HUES6 (cell line): Measurements from ENCODE around the gene BBOF1.

Experiments
- H3K27ac ChIP-seq: 2 replicates; pipeline ENCODE4 v1.7.0; 2013; ENCODE audit warnings: low read depth, mild to moderate bottlenecking, low read length, inconsistent platforms
- H3K27me3 ChIP-seq: 2 replicates; pipeline ENCODE4 v1.6.1; 2013; ENCODE audit warnings: low read length; ENCODE audit not compliant: control insufficient read depth, insufficient read depth
- H3K36me3 ChIP-seq: 2 replicates; pipeline ENCODE4 v1.6.1; 2013; ENCODE audit warnings: low read length; ENCODE audit not compliant: control insufficient read depth, insufficient read depth
- H3K4me1 ChIP-seq: 2 replicates; pipeline ENCODE4 v1.6.1; 2013; ENCODE audit warnings: low read length; ENCODE audit not compliant: control insufficient read depth, insufficient read depth
- H3K4me3 ChIP-seq: 2 replicates; pipeline ENCODE4 v1.5.1; 2013; ENCODE audit warnings: low read depth, low read length
- H3K9ac ChIP-seq: one replicate; pipeline ENCODE4 v1.6.1; 2013; ENCODE audit warnings: mild to moderate bottlenecking, low read length
- H3K9me3 ChIP-seq: 2 replicates; pipeline ENCODE4 v1.6.1; 2013; ENCODE audit warnings: low read depth, low read length; ENCODE audit not compliant: control insufficient read depth, insufficient read depth

The BBOF1 gene

GRCh38 chr14:74077401-74077800 lies 58.3 kb downstream of the BBOF1 start:
- Histone ChIP-seq H3K36me3 (0 out of 2 replicates have a peak, but pooled peaks cover 3% of the 10 kb centered on the region), H3K4me3 (no peak overlapping the region), H3K9me3 (no peaks in the 10 kb centered on the region), H3K4me1 (no peaks in the 10 kb centered on the region), H3K27me3 (no peaks in the 10 kb centered on the region), H3K9ac (no peak overlapping the region), H3K27ac (no peak overlapping the region)

GRCh38 chr14:74080820-74081460 lies 61.8 kb downstream of the BBOF1 start:
- no peak overlapping the region for H3K9ac ChIP-seq
- H3K4me3 ChIP-seq, result no peak overlapping the region
- no peak overlapping the region for H3K27ac ChIP-seq
- H3K27me3 ChIP-seq, result no peaks in the 10 kb centered on the region
- H3K9me3 ChIP-seq, result no peaks in the 10 kb centered on the region
- H3K36me3 ChIP-seq, result no peaks in the 10 kb centered on the region
- no peaks in the 10 kb centered on the region; the same call in 1 of the 2 replicates for H3K4me1 ChIP-seq

- Histone ChIP-seq H3K4me3 (no peak overlapping the region), H3K9ac (no peak overlapping the region), H3K27ac (no peak overlapping the region), H3K36me3 (no peaks in the 10 kb centered on the region), H3K4me1 (no peaks in the 10 kb centered on the region; the same call in 1 of the 2 replicates), H3K27me3 (no peaks in the 10 kb centered on the region), H3K9me3 (no peaks in the 10 kb centered on the region)
Observed at GRCh38 chr14:74081491-74081890, 62.3 kb downstream of the BBOF1 start.

- Histone ChIP-seq H3K27ac (no peak overlapping the region), H3K4me3 (peak overlapping the region; percentile 86), H3K4me1 (no peaks in the 10 kb centered on the region; the same call in 1 of the 2 replicates)
Observed at GRCh38 chr14:74083161-74083560, 64.0 kb downstream of the BBOF1 start.

GRCh38 chr14:74083784-74084276 lies 64.7 kb downstream of the BBOF1 start:
- Histone ChIP-seq H3K9ac (peak overlapping the region; percentile 77), H3K27me3 (no peaks in the 10 kb centered on the region), H3K4me3 (peak overlapping the region; percentile 86), H3K9me3 (no peaks in the 10 kb centered on the region), H3K27ac (no peak overlapping the region), H3K36me3 (no peaks in the 10 kb centered on the region), H3K4me1 (no peaks in the 10 kb centered on the region; the same call in 1 of the 2 replicates)

More at GRCh38 chr14:74083161-74083560, 64.0 kb downstream of the BBOF1 start:
- Histone ChIP-seq H3K9ac (peak overlapping the region; percentile 77), H3K9me3 (no peaks in the 10 kb centered on the region), H3K36me3 (no peaks in the 10 kb centered on the region), H3K27me3 (no peaks in the 10 kb centered on the region)

GRCh38 chr14:74084277-74085046 lies 65.3 kb downstream of the BBOF1 start, which contains the start of the genes ALDH6A1 and LIN52:
Gene ALDH6A1 (minus strand): TSS chr14:74084453. CDS start chr14:74084394, 59 bp downstream.
Gene LIN52 (plus strand): TSS chr14:74084956. CDS start chr14:74084975, 19 bp downstream.
- no peaks in the 10 kb centered on the region; the same call in 1 of the 2 replicates for H3K4me1 ChIP-seq
- H3K27me3 ChIP-seq, result no peaks in the 10 kb centered on the region

GRCh38 chr14:74085047-74085637 lies 66.0 kb downstream of the BBOF1 start:
- Histone ChIP-seq H3K36me3 (no peaks in the 10 kb centered on the region), H3K4me3 (peak overlapping the region; percentile 84), H3K4me1 (no peaks in the 10 kb centered on the region; the same call in 1 of the 2 replicates), H3K27ac (peak overlapping the region; percentile 60), H3K27me3 (no peaks in the 10 kb centered on the region), H3K9ac (peak overlapping the region; percentile 87), H3K9me3 (no peaks in the 10 kb centered on the region)

More at GRCh38 chr14:74084277-74085046, 65.3 kb downstream of the BBOF1 start, which contains the start of the genes ALDH6A1 and LIN52:
- Histone ChIP-seq H3K4me3 (peak within 1 kb of the TSS; percentile 86), H3K27ac (peak within 1 kb of the TSS; percentile 60), H3K36me3 (no peaks in the 10 kb centered on the region), H3K9me3 (no peaks in the 10 kb centered on the region), H3K9ac (peak within 1 kb of the TSS; percentile 87)

GRCh38 chr14:74085828-74086227 lies 66.7 kb downstream of the BBOF1 start:
- Histone ChIP-seq H3K36me3 (peaks cover 3% of the 10 kb centered on the region; the same call in 1 of the 2 replicates), H3K4me1 (no peaks in the 10 kb centered on the region; the same call in 1 of the 2 replicates), H3K27ac (no peak overlapping the region), H3K4me3 (peak overlapping the region; percentile 84), H3K27me3 (no peaks in the 10 kb centered on the region), H3K9ac (peak overlapping the region; percentile 87), H3K9me3 (no peaks in the 10 kb centered on the region)

- no peaks in the 10 kb centered on the region for H3K9me3 ChIP-seq
- H3K27ac ChIP-seq, result no peak overlapping the region
- no peaks in the 10 kb centered on the region for H3K27me3 ChIP-seq
- H3K36me3 ChIP-seq, result peaks cover 17% of the 10 kb centered on the region
- H3K9ac ChIP-seq, result no peak overlapping the region
- H3K4me3 ChIP-seq, result no peak overlapping the region
- no peaks in the 10 kb centered on the region for H3K4me1 ChIP-seq
Observed at GRCh38 chr14:74089251-74090020, 70.3 kb downstream of the BBOF1 start.

GRCh38 chr14:74105381-74105780 lies 86.2 kb downstream of the BBOF1 start:
- H3K36me3 ChIP-seq, result peaks cover 37% of the 10 kb centered on the region
- no peaks in the 10 kb centered on the region for H3K4me1 ChIP-seq
- H3K9ac ChIP-seq, result no peak overlapping the region

More at GRCh38 chr14:74105381-74105780, 86.2 kb downstream of the BBOF1 start:
- Histone ChIP-seq H3K27ac (no peak overlapping the region), H3K4me3 (no peak overlapping the region), H3K27me3 (no peaks in the 10 kb centered on the region), H3K9me3 (no peaks in the 10 kb centered on the region)
